SK-N-SH (cell line): ENCODE measurements around the gene TP53BP1.

Experiments
- CHD2 ChIP-seq: fragments of 150-350 bp; IDR thresholded peaks from 2 replicates; pipeline ENCODE4 v1.6.1; 2018; ENCODE audit warnings: low read length; ENCODE audit not compliant: partially characterized antibody
- EP300 ChIP-seq, 2 experiments: IDR thresholded peaks; 2 replicates each; pipeline versions ENCODE4 v1.4.0 to v1.6.1; 2012; ENCODE audit warnings: borderline replicate concordance in 1 of 2, low read depth in 1 of 2, low read length in 1 of 2
- GABPA ChIP-seq: IDR thresholded peaks from 2 replicates; pipeline ENCODE4 v1.4.0; 2012; ENCODE audit warnings: low read depth, mild to moderate bottlenecking
- GATA2 ChIP-seq: sonication (generic); formaldehyde crosslinking; IDR thresholded peaks from 2 replicates; pipeline ENCODE4 v1.5.0; 2020; ENCODE audit warnings: mild to moderate bottlenecking, missing genetic modification reagents
- MXI1 ChIP-seq: IDR thresholded peaks from 2 replicates; pipeline ENCODE4 v1.6.1; 2012; ENCODE audit warnings: mild to moderate bottlenecking, low read depth, low read length, improper control_type of control experiment
- POLR2AphosphoS5 ChIP-seq: IDR thresholded peaks from 2 replicates; pipeline ENCODE4 v1.6.1; 2012; ENCODE audit warnings: low read depth, low read length
- RAD21 ChIP-seq: IDR thresholded peaks from 2 replicates; pipeline ENCODE4 v1.6.1; 2012; ENCODE audit warnings: mild to moderate bottlenecking, low read length
- SMC3 ChIP-seq: IDR thresholded peaks from 2 replicates; pipeline ENCODE4 v1.6.1; 2012; ENCODE audit warnings: low read depth, low read length, improper control_type of control experiment
- TAF1 ChIP-seq: IDR thresholded peaks from 2 replicates; pipeline ENCODE4 v1.6.1; 2012; ENCODE audit warnings: low read depth, mild to moderate bottlenecking, low read length, moderate library complexity, borderline replicate concordance
- TF ChIP-seq, protein P1 (sequence below): fragments of 200-600 bp; sonication (generic); IDR thresholded peaks from 2 replicates; pipeline ENCODE4 v1.6.1; 2017; ENCODE audit warnings: antibody characterized with exemption, mild to moderate bottlenecking, moderate library complexity

GRCh38 chr15:43528542-43529007 is 35.6 kb upstream of the TP53BP1 start:
- TF ChIP-seq, protein P1, sequence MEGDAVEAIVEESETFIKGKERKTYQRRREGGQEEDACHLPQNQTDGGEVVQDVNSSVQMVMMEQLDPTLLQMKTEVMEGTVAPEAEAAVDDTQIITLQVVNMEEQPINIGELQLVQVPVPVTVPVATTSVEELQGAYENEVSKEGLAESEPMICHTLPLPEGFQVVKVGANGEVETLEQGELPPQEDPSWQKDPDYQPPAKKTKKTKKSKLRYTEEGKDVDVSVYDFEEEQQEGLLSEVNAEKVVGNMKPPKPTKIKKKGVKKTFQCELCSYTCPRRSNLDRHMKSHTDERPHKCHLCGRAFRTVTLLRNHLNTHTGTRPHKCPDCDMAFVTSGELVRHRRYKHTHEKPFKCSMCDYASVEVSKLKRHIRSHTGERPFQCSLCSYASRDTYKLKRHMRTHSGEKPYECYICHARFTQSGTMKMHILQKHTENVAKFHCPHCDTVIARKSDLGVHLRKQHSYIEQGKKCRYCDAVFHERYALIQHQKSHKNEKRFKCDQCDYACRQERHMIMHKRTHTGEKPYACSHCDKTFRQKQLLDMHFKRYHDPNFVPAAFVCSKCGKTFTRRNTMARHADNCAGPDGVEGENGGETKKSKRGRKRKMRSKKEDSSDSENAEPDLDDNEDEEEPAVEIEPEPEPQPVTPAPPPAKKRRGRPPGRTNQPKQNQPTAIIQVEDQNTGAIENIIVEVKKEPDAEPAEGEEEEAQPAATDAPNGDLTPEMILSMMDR: no peak
- TF ChIP-seq EP300 (IDR thresholded peaks at IDR 0.05; ENCODE audit: borderline replicate concordance in 1 of 2, low read depth in 1 of 2, low read length in 1 of 2): no peak
- no peak for TF ChIP-seq GATA2
- TF ChIP-seq RAD21: no peak
- TF ChIP-seq SMC3: no peak
- TF ChIP-seq POLR2AphosphoS5: no peak
- TF ChIP-seq TAF1: no peak
- TF ChIP-seq GABPA: no peak
- TF ChIP-seq MXI1: no peak
- TF ChIP-seq CHD2: no peak
